ENCODE data around the gene PADI3. TPM values are rescaled to one million over a fixed set of nuclear protein-coding genes. Genes with fewer than 3 reads are reported as not detected.

The PADI3 gene
- total RNA-seq, 4 donors from 2014 or later = not detected

DNA sequence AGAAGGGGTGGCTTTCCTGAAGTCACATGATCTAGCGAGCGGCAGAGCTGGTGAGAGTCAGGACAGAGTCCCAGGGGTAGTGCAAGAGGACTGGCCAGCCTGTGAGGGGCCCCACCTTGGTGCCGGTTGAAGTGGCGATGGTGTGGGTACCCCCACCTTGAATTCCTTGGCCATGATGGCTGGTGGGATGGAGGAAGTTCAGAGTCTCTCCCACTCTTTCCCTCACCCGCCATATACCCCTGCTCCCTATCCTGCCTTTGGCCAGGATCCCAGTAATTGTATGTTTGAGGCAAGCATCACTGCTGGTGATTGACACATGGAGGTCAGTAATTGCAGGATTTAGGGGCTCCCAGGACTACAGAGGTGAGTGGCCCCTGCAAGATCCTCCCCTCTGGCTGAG, 11.8 kb downstream of the PADI3 start:
- Histone ChIP-seq H3K9me3 (no peaks in the 10 kb centered on the region), H3K36me3 (no peaks in the 10 kb centered on the region), H3K4me3 (no peak overlapping the region), H3K4me1 (no peaks in the 10 kb centered on the region), H3K27me3 (no peaks in the 10 kb centered on the region), H3K27ac (no peak overlapping the region)
- no peak for DNase-seq
- TF ChIP-seq POLR2A (IDR thresholded peaks at IDR 0.05) = no peak
- TF ChIP-seq, protein P1, sequence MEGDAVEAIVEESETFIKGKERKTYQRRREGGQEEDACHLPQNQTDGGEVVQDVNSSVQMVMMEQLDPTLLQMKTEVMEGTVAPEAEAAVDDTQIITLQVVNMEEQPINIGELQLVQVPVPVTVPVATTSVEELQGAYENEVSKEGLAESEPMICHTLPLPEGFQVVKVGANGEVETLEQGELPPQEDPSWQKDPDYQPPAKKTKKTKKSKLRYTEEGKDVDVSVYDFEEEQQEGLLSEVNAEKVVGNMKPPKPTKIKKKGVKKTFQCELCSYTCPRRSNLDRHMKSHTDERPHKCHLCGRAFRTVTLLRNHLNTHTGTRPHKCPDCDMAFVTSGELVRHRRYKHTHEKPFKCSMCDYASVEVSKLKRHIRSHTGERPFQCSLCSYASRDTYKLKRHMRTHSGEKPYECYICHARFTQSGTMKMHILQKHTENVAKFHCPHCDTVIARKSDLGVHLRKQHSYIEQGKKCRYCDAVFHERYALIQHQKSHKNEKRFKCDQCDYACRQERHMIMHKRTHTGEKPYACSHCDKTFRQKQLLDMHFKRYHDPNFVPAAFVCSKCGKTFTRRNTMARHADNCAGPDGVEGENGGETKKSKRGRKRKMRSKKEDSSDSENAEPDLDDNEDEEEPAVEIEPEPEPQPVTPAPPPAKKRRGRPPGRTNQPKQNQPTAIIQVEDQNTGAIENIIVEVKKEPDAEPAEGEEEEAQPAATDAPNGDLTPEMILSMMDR (IDR thresholded peaks at IDR 0.05) = no peak

DNA sequence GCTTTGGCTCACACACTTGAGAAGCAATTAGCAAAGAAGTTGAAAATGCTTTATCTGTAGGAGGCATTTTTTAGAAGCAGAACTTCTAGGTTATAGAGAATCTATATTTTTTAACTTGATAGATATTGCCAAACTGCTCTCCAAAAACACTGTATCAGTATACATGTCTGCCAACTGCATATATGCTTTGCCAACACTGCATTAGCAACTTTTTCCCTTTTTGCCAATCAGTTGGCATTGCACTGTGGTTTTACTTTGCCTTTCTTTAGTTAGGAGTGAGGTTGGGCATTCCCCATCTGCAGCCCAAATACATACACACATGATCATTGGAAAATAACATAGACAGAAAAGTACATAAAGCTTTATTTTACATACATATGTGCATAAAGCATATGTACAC, 15.0 kb downstream of the PADI3 start:
- TF ChIP-seq, protein P1 (IDR thresholded peaks at IDR 0.05) = no peak
- TF ChIP-seq POLR2A (IDR thresholded peaks at IDR 0.05) = no peak

DNA sequence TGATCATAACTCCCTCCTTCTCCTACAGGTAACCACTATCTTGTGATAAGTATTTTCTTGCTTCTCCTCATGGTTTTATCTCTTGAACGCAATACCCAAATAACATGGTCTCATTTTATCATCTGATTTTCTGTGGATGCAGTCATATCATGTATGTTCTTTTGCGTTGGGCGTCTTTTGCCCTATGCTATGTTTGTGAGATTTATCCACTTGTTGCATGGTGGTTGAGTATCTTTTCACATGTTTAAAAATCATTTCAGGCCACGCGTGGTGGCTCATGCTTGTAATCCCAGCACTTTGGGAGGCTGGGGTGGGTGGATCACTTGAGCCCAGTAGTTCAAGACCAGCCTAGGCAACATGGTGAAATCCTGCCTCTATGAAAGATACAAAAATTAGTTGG, 15.6 kb downstream of the PADI3 start:
- no peak for DNase-seq
- no peaks in the 10 kb centered on the region for H3K36me3 ChIP-seq
- no peaks in the 10 kb centered on the region for H3K4me1 ChIP-seq
- no peaks in the 10 kb centered on the region for H3K27me3 ChIP-seq
- no peaks in the 10 kb centered on the region for H3K9me3 ChIP-seq
- no peak overlapping the region for H3K27ac ChIP-seq
- no peak for TF ChIP-seq POLR2A (IDR thresholded peaks at IDR 0.05)
- TF ChIP-seq, protein P1 (IDR thresholded peaks at IDR 0.05) = no peak
- no peak overlapping the region for H3K4me3 ChIP-seq

More for the DNA sequence above, 15.0 kb downstream of the PADI3 start:
- H3K36me3 ChIP-seq = no peaks in the 10 kb centered on the region
- H3K27me3 ChIP-seq = no peaks in the 10 kb centered on the region
- H3K4me3 ChIP-seq = no peak overlapping the region
- no peak overlapping the region for H3K27ac ChIP-seq
- no peaks in the 10 kb centered on the region for H3K9me3 ChIP-seq
- H3K4me1 ChIP-seq = no peaks in the 10 kb centered on the region
- DNase-seq = no peak

DNA sequence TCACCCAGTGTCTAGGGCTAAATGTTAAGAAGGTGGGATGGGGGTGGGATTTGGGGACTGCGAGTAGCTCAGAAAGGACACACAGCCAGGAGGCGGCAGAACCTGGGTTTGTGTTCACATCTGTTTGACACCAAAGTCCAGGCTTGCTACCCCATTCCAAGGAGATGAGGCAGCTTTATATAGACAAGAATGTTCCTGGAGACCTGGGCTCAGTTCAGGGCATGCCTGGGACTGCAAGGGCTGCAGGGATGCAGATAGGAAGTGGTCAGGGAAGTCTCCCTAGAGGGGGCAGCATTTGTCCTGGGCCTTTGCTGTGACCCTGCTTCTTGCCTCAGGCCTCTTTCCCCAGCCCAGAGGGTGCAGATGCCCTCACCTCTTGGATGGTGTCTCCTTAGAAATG, 16.3 kb downstream of the PADI3 start:
- Histone ChIP-seq H3K9me3 (no peaks in the 10 kb centered on the region), H3K4me1 (no peaks in the 10 kb centered on the region), H3K27me3 (no peaks in the 10 kb centered on the region), H3K27ac (no peak overlapping the region), H3K4me3 (no peak overlapping the region), H3K36me3 (no peaks in the 10 kb centered on the region)
- no peak for DNase-seq
- TF ChIP-seq, protein P1 (IDR thresholded peaks at IDR 0.05) = no peak
- TF ChIP-seq POLR2A (IDR thresholded peaks at IDR 0.05) = no peak

DNA sequence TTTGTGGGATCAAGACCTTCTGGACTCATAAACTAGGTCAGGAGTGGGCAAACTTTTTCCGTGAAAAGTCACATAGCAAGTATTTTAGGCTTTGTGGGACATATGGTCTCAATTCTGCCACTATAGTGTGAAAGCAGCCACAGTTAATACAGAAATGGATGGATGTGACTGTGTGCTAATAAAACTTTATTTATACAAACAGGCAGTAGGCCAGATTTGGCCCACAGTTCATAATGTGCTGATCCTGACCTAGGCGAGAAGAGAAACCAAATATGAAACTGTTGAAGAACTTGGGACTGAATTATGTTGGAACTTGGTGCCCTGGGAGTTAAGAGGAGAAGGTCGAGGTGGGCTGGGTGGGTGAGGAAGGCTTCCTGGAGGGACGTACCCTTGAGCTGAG, 17.1 kb downstream of the PADI3 start:
- Histone ChIP-seq H3K36me3 (no peaks in the 10 kb centered on the region), H3K27me3 (no peaks in the 10 kb centered on the region), H3K27ac (no peak overlapping the region), H3K4me3 (no peak overlapping the region), H3K9me3 (no peaks in the 10 kb centered on the region), H3K4me1 (no peaks in the 10 kb centered on the region)
- no peak for TF ChIP-seq POLR2A (IDR thresholded peaks at IDR 0.05)
- TF ChIP-seq, protein P1 (IDR thresholded peaks at IDR 0.05) = no peak
- DNase-seq = no peak

All from Peyer's patch (tissue), 4 donors.